B cell (primary cell): ENCODE data around the gene EEFSEC.

ENCODE experiments used
- EZH2 ChIP-seq: IDR thresholded peaks from 2 replicates; pipeline ENCODE4 v1.6.1; 2012; ENCODE audit warnings: borderline replicate concordance, low read depth, mild to moderate bottlenecking, moderate library complexity, low read length; ENCODE audit not compliant: insufficient read depth, poor library complexity, severe bottlenecking
- TF ChIP-seq, protein P1 (sequence below): fragments of 200-600 bp; IDR thresholded peaks from one replicate; pipeline ENCODE4 v1.8.0; 2022; ENCODE audit warnings: antibody characterized with exemption, mild to moderate bottlenecking

DNA sequence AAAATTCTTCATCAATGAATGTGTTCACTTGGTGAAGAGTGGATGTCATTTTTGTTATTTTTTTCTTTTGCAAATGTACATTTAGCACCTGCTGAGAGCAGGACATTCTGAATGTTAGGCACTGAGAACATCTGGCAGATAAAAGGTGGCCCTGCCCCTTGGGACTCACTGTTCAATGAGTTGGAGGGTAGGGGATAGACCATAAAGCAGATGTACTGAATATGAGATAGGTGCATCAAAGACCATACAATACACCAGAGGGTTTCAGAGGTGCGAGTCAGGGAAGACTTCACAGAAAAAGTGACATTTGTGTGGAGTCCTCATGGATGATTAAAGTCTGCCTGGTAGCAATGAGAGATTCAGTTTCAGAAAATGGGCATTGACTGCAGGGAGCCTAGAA lies 34.2 kb downstream of the EEFSEC start:
- TF ChIP-seq, protein P1, sequence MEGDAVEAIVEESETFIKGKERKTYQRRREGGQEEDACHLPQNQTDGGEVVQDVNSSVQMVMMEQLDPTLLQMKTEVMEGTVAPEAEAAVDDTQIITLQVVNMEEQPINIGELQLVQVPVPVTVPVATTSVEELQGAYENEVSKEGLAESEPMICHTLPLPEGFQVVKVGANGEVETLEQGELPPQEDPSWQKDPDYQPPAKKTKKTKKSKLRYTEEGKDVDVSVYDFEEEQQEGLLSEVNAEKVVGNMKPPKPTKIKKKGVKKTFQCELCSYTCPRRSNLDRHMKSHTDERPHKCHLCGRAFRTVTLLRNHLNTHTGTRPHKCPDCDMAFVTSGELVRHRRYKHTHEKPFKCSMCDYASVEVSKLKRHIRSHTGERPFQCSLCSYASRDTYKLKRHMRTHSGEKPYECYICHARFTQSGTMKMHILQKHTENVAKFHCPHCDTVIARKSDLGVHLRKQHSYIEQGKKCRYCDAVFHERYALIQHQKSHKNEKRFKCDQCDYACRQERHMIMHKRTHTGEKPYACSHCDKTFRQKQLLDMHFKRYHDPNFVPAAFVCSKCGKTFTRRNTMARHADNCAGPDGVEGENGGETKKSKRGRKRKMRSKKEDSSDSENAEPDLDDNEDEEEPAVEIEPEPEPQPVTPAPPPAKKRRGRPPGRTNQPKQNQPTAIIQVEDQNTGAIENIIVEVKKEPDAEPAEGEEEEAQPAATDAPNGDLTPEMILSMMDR = no peak
- no peak for TF ChIP-seq EZH2
